Measurements from ENCODE around the gene CACNG4.

- TF ChIP-seq CTCF (IDR thresholded peaks at IDR 0.05): no peak
- no peak for TF ChIP-seq POLR2A (IDR thresholded peaks at IDR 0.05)
Observed at GRCh38 chr17:66966298-66966697, 1.8 kb downstream of the CACNG4 start.
